SK-N-SH (cell line): ENCODE results near the gene SRRD. TPM values are rescaled to one million over a fixed set of nuclear protein-coding genes. Genes with fewer than 3 reads are reported as not detected.

Experiments used
- CTCF ChIA-PET: fragments of 300-600, 350-600 bp; formaldehyde crosslinking; extraction: SDS; loops from one replicate; lab custom pipeline; 2021; lab: Yijun Ruan, JAX
- POLR2A ChIA-PET: fragments of 350-600 bp; sonication (Branson Sonifier 250); formaldehyde crosslinking; extraction: SDS; loops from one replicate; lab custom pipeline; 2020; ENCODE audit warnings: antibody characterized with exemption, inconsistent platforms; lab: Yijun Ruan, JAX
- DNase-seq: peaks from one replicate; pipeline ENCODE4 v3.0.0; 2012
- H2AFZ ChIP-seq: fragments of 200-600 bp; sonication (generic); 2 replicates; pipeline ENCODE4 v1.8.1; 2016; ENCODE audit warnings: antibody characterized with exemption, mild to moderate bottlenecking, low read depth
- H3F3A ChIP-seq: fragments of 200-600 bp; sonication (generic); replicated peaks from 2 replicates; pipeline ENCODE3; 2016; ENCODE audit warnings: antibody characterized with exemption, mild to moderate bottlenecking; ENCODE audit not compliant: insufficient read depth
- H3K27ac ChIP-seq, 2 experiments: fragments of 200-500 bp in 1 of 2; fragments of 200-600 bp in 1 of 2; sonication (Bioruptor generic) in 1 of 2; sonication (generic), shearing (Covaris generic) in 1 of 2; 2 replicates each; pipeline versions ENCODE4 v1.5.1 to v1.6.1; 2014 to 2016; ENCODE audit warnings: low read depth in 2 of 2, inconsistent platforms in 1 of 2, low read length in 1 of 2, mild to moderate bottlenecking in 1 of 2, mixed read lengths in 1 of 2
- H3K27me3 ChIP-seq: fragments of 200-600 bp; sonication (generic), shearing (Covaris generic); 2 replicates; pipeline ENCODE4 v1.6.1; 2016; ENCODE audit warnings: mixed run types; ENCODE audit not compliant: insufficient read depth
- H3K36me3 ChIP-seq, 2 experiments: fragments of 200-500 bp in 1 of 2; fragments of 200-600 bp in 1 of 2; sonication (Bioruptor generic) in 1 of 2; sonication (generic) in 1 of 2; replicated peaks in 1 of 2; 2 replicates each; pipeline versions ENCODE3 to v1.5.1; 2014 to 2016; ENCODE audit warnings: low read length in 1 of 2, mild to moderate bottlenecking in 1 of 2; ENCODE audit not compliant: insufficient read depth in 2 of 2, control insufficient read depth in 1 of 2
- H3K4me1 ChIP-seq, 2 experiments: fragments of 200-500 bp in 1 of 2; fragments of 200-600 bp in 1 of 2; sonication (Bioruptor generic) in 1 of 2; sonication (generic), shearing (Covaris generic) in 1 of 2; 2 replicates each; pipeline versions ENCODE4 v1.5.1 to v1.6.1; 2014 to 2016; ENCODE audit warnings: low read depth in 1 of 2, low read length in 1 of 2, mixed run types in 1 of 2; ENCODE audit not compliant: insufficient read depth in 2 of 2, control insufficient read depth in 1 of 2
- H3K4me2 ChIP-seq: fragments of 200-600 bp; sonication (generic), shearing (Covaris generic); 2 replicates; pipeline ENCODE4 v1.6.1; 2017; ENCODE audit warnings: mixed run types
- H3K4me3 ChIP-seq, 2 experiments: fragments of 200-500 bp in 1 of 2; fragments of 200-600 bp in 1 of 2; sonication (Bioruptor generic) in 1 of 2; sonication (generic), shearing (Covaris generic) in 1 of 2; 2 replicates each; pipeline versions ENCODE4 v1.5.1 to v1.8.1; 2014 to 2016; ENCODE audit warnings: low read depth in 2 of 2, inconsistent platforms in 1 of 2, low read length in 1 of 2, mild to moderate bottlenecking in 1 of 2, mixed read lengths in 1 of 2, moderate library complexity in 1 of 2
- H3K79me2 ChIP-seq: fragments of 200-600 bp; sonication (generic); 2 replicates; pipeline ENCODE4 v1.8.1; 2017; ENCODE audit warnings: mild to moderate bottlenecking; ENCODE audit not compliant: insufficient read depth
- H3K9ac ChIP-seq: fragments of 200-600 bp; sonication (generic); 2 replicates; pipeline ENCODE4 v1.6.1; 2017; ENCODE audit warnings: mixed run types
- H3K9me2 ChIP-seq: fragments of 200-600 bp; sonication (generic); 2 replicates; pipeline ENCODE4 v1.6.1; 2017; ENCODE audit warnings: mixed run types
- H3K9me3 ChIP-seq: fragments of 200-600 bp; sonication (generic); 2 replicates; pipeline ENCODE4 v1.6.1; 2017; ENCODE audit warnings: mixed run types, mild to moderate bottlenecking, moderate library complexity
- H4K20me1 ChIP-seq: fragments of 200-600 bp; sonication (generic); 2 replicates; pipeline ENCODE4 v1.6.1; 2017; ENCODE audit warnings: mild to moderate bottlenecking, mixed run types; ENCODE audit not compliant: insufficient read depth
- CHD2 ChIP-seq: fragments of 150-350 bp; IDR thresholded peaks from 2 replicates; pipeline ENCODE4 v1.6.1; 2018; ENCODE audit warnings: low read length; ENCODE audit not compliant: partially characterized antibody
- EZH2phosphoT487 ChIP-seq: fragments of 200-600 bp; sonication (generic); IDR thresholded peaks from 2 replicates; pipeline ENCODE4 v1.6.1; 2017; ENCODE audit warnings: low read depth, mixed run types, mild to moderate bottlenecking, antibody characterized with exemption, moderate library complexity, borderline replicate concordance
- GATA2 ChIP-seq: sonication (generic); formaldehyde crosslinking; IDR thresholded peaks from 2 replicates; pipeline ENCODE4 v1.5.0; 2020; ENCODE audit warnings: mild to moderate bottlenecking, missing genetic modification reagents
- JUND ChIP-seq: IDR thresholded peaks from 2 replicates; pipeline ENCODE4 v1.4.0; 2012
- MXI1 ChIP-seq: IDR thresholded peaks from 2 replicates; pipeline ENCODE4 v1.6.1; 2012; ENCODE audit warnings: mild to moderate bottlenecking, low read depth, low read length, improper control_type of control experiment
- RCOR1 ChIP-seq: fragments of 150-350 bp; IDR thresholded peaks from 2 replicates; pipeline ENCODE4 v1.6.1; 2017; ENCODE audit warnings: antibody characterized with exemption, low read length
- SIN3A ChIP-seq: IDR thresholded peaks from 2 replicates; pipeline ENCODE4 v1.6.1; 2012; ENCODE audit warnings: low read depth, mild to moderate bottlenecking, low read length, moderate library complexity, borderline replicate concordance
- whole genome bisulfite sequencing: methylation state at CpG from one replicate; pipeline ENCODE4 v1.1.6; 2017; ENCODE audit warnings: low lambda C conversion rate; 5-methylcytosine and 5-hydroxymethylcytosine counted together
- polyA plus RNA-seq, 3 experiments: library from polyadenylated mRNA; depleted of rRNA; stranded (reverse); fragments of >200 nt; gene quantifications; 2 replicates each; pipeline ENCODE4 v1.2.3, GENCODE V29; 2012
- TF ChIP-seq, protein P1 (sequence below): IDR thresholded peaks from 2 replicates; pipeline ENCODE4 v1.4.0; 2012; ENCODE audit warnings: low read depth, borderline replicate concordance
- TF ChIP-seq, protein P2 (sequence below): IDR thresholded peaks from 2 replicates; pipeline ENCODE4 v1.4.0; 2012; ENCODE audit warnings: low read depth, borderline replicate concordance
- TF ChIP-seq, protein P3 (sequence below): IDR thresholded peaks from 2 replicates; pipeline ENCODE4 v1.4.0; 2012; ENCODE audit warnings: low read depth
- TF ChIP-seq, protein P4 (sequence below): fragments of 200-600 bp; sonication (generic); IDR thresholded peaks from 2 replicates; pipeline ENCODE4 v1.6.1; 2017; ENCODE audit warnings: antibody characterized with exemption, mild to moderate bottlenecking, moderate library complexity

The SRRD gene
- polyA plus RNA-seq, 1 of the 3 experiments (the other 2 are of a cell fraction), result 12.9 TPM

DNA sequence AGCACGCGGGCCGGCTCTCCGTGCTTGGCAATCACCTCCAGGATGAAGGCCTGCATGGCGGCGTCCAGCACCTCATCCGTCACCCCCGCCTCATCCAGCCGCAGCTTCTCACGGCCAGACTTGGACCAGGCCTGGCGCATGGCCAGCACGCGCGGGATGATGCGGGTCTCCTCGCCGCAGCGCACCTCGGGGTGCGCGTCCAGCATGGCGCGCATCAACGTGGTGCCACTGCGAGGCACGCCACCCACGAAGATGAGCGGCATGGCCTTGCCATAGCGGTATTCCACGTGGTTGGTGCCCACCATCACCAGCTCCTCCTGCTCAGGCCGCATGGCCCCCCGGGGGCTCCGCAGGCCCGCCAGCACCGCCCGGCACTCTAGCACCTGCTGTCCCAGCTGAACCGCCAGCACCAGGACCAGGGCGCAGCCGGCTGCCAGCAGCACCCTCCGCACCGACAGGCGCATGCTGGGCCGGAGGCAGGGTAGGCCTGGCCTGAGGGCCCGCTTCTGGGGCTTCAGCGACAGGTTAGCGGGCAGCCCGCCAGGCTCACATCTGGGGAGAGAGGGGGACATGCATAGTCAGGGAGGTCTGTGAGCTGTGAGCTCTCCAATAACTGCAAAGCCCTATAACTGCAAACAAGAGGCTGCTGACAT, 57.6 kb downstream of the SRRD start (continued):
- TF ChIP-seq, protein P1, sequence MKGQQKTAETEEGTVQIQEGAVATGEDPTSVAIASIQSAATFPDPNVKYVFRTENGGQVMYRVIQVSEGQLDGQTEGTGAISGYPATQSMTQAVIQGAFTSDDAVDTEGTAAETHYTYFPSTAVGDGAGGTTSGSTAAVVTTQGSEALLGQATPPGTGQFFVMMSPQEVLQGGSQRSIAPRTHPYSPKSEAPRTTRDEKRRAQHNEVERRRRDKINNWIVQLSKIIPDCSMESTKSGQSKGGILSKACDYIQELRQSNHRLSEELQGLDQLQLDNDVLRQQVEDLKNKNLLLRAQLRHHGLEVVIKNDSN, result no peak
- TF ChIP-seq SIN3A, result no peak
- TF ChIP-seq, all 33 proteins: peak for 0

DNA sequence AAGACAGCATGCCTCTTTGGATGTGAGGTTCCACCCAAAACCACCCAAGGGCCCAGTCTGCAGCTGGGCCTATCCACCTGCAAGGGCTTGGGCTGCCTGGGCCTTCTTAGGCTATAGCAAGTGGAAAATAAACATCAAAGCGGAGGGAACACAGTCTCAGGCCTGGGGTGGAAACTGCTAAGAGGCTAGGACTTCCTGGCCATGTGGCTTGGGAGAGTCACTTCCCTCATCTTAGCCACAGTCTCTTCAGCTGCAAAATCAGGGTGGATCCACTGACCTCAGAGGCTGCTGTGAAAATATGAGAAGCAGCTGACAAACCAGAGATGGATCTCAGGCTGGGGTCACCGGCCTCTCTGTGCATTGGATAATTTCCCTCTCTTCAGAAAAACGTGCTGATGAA, 59.2 kb downstream of the SRRD start:
- Histone ChIP-seq H3K9ac (no peak overlapping the region), H3K27ac (no peak overlapping the region), H3K4me3 (no peak overlapping the region), H3K4me1 (no peaks in the 10 kb centered on the region; a peak in 1 of 4 replicates), H3K27me3 (no peaks in the 10 kb centered on the region), H3K79me2 (peaks cover 14% of the 10 kb centered on the region; the same call in 1 of the 2 replicates), H2AFZ (no peak overlapping the region), H4K20me1 (no peaks in the 10 kb centered on the region), H3K4me2 (no peak overlapping the region), H3K9me3 (no peaks in the 10 kb centered on the region), H3F3A (no peaks in the 10 kb centered on the region), H3K36me3 (peaks cover 0 to 5% of the 10 kb centered on the region in 2 experiments), H3K9me2 (no peaks in the 10 kb centered on the region)
- CTCF ChIA-PET, result no interaction called here
- DNase-seq, result no peak
- POLR2A ChIA-PET, result no interaction called here
- 73% methylated on average over 3 of the region's 3 CpGs for WGBS
- TF ChIP-seq MXI1, result no peak
- TF ChIP-seq GATA2 (CRISPR knock-in tag), result no peak
- TF ChIP-seq, protein P2, sequence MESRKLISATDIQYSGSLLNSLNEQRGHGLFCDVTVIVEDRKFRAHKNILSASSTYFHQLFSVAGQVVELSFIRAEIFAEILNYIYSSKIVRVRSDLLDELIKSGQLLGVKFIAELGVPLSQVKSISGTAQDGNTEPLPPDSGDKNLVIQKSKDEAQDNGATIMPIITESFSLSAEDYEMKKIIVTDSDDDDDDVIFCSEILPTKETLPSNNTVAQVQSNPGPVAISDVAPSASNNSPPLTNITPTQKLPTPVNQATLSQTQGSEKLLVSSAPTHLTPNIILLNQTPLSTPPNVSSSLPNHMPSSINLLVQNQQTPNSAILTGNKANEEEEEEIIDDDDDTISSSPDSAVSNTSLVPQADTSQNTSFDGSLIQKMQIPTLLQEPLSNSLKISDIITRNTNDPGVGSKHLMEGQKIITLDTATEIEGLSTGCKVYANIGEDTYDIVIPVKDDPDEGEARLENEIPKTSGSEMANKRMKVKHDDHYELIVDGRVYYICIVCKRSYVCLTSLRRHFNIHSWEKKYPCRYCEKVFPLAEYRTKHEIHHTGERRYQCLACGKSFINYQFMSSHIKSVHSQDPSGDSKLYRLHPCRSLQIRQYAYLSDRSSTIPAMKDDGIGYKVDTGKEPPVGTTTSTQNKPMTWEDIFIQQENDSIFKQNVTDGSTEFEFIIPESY, result no peak
- TF ChIP-seq, protein P3, sequence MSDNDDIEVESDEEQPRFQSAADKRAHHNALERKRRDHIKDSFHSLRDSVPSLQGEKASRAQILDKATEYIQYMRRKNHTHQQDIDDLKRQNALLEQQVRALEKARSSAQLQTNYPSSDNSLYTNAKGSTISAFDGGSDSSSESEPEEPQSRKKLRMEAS, result no peak
- TF ChIP-seq, protein P1, result no peak
- no peak for TF ChIP-seq RCOR1
- TF ChIP-seq, protein P4, sequence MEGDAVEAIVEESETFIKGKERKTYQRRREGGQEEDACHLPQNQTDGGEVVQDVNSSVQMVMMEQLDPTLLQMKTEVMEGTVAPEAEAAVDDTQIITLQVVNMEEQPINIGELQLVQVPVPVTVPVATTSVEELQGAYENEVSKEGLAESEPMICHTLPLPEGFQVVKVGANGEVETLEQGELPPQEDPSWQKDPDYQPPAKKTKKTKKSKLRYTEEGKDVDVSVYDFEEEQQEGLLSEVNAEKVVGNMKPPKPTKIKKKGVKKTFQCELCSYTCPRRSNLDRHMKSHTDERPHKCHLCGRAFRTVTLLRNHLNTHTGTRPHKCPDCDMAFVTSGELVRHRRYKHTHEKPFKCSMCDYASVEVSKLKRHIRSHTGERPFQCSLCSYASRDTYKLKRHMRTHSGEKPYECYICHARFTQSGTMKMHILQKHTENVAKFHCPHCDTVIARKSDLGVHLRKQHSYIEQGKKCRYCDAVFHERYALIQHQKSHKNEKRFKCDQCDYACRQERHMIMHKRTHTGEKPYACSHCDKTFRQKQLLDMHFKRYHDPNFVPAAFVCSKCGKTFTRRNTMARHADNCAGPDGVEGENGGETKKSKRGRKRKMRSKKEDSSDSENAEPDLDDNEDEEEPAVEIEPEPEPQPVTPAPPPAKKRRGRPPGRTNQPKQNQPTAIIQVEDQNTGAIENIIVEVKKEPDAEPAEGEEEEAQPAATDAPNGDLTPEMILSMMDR, result no peak
- TF ChIP-seq EZH2phosphoT487, result no peak
- no peak for TF ChIP-seq CHD2
- no peak for TF ChIP-seq JUND
- no peak for TF ChIP-seq SIN3A

Other genes starting within 250 kb of the SRRD start
- gene ASPHD2, start 54.6 kb upstream of the SRRD start, polyA plus RNA-seq (2012; rRNA removed), result 2.1 and 2.2 TPM in 2 replicates
- 22.5 and 28.3 TPM in 2 replicates for gene HPS4, start 94 bp upstream of the SRRD start, polyA plus RNA-seq (2012; rRNA removed)
- gene TFIP11, start 28.6 kb downstream of the SRRD start, polyA plus RNA-seq (2012; rRNA removed), result 32.8 and 37.5 TPM in 2 replicates
- 52.3 and 58.4 TPM in 2 replicates for gene TPST2, start 106.3 kb downstream of the SRRD start, polyA plus RNA-seq (2012; rRNA removed)
- 0.05 TPM in 1 of 2 replicates, not detected in the other for gene CRYBB1, start 134.2 kb downstream of the SRRD start, polyA plus RNA-seq (2012; rRNA removed)
- not detected in 2 replicates for gene CRYBA4, start 138.1 kb downstream of the SRRD start, polyA plus RNA-seq (2012; rRNA removed)
- 5.4 and 10.4 TPM in 2 replicates for gene MIAT, start 173.7 kb downstream of the SRRD start, polyA plus RNA-seq (2012; rRNA removed)